H9 (cell line): ENCODE measurements around the gene DUSP14. TPM values are rescaled to one million over a fixed set of nuclear protein-coding genes. Genes with fewer than 3 reads are reported as not detected.

Source experiments
- DNase-seq: peaks from one replicate; pipeline ENCODE4 v3.0.0-alpha.2; 2017
- H2AFZ ChIP-seq: one replicate; pipeline ENCODE4 v1.6.1; 2013; ENCODE audit warnings: mild to moderate bottlenecking, low read length, control low read depth, moderate library complexity
- H2AK5ac ChIP-seq: 2 replicates; pipeline ENCODE4 v1.6.1; 2013; ENCODE audit warnings: low read length, control low read depth, mixed read lengths; ENCODE audit not compliant: insufficient read length
- H2BK120ac ChIP-seq: one replicate; pipeline ENCODE4 v1.6.1; 2013; ENCODE audit warnings: low read depth, mild to moderate bottlenecking, low read length, control low read depth, inconsistent platforms; ENCODE audit not compliant: poor library complexity, severe bottlenecking
- H2BK12ac ChIP-seq: 2 replicates; pipeline ENCODE4 v1.6.1; 2013; ENCODE audit warnings: low read length, control low read depth, mixed read lengths, low read depth; ENCODE audit not compliant: insufficient read length
- H2BK15ac ChIP-seq: 2 replicates; pipeline ENCODE4 v1.6.1; 2013; ENCODE audit warnings: low read depth, low read length, control low read depth
- H2BK20ac ChIP-seq: one replicate; pipeline ENCODE4 v1.6.1; 2013; ENCODE audit warnings: low read depth, mild to moderate bottlenecking, low read length, control low read depth, inconsistent platforms; ENCODE audit not compliant: poor library complexity, severe bottlenecking
- H2BK5ac ChIP-seq: 2 replicates; pipeline ENCODE4 v1.6.1; 2013; ENCODE audit warnings: low read length, control low read depth, mixed read lengths; ENCODE audit not compliant: insufficient read length
- H3K14ac ChIP-seq: 2 replicates; pipeline ENCODE4 v1.6.1; 2013; ENCODE audit warnings: low read length, control low read depth; ENCODE audit not compliant: insufficient read depth
- H3K18ac ChIP-seq: 2 replicates; pipeline ENCODE4 v1.6.1; 2013; ENCODE audit warnings: low read depth, mild to moderate bottlenecking, mixed read lengths, low read length, control low read depth; ENCODE audit not compliant: insufficient read length
- H3K23ac ChIP-seq: 2 replicates; pipeline ENCODE4 v1.6.1; 2013; ENCODE audit warnings: low read length, control low read depth, mixed read lengths, low read depth; ENCODE audit not compliant: insufficient read length
- H3K23me2 ChIP-seq: 2 replicates; pipeline ENCODE4 v1.6.1; 2013; ENCODE audit warnings: low read depth, mild to moderate bottlenecking, mixed read lengths, low read length, control low read depth; ENCODE audit not compliant: insufficient read length, poor library complexity, severe bottlenecking
- H3K27ac ChIP-seq: 2 replicates; pipeline ENCODE4 v1.5.1; 2013; ENCODE audit warnings: low read length, control low read depth, mixed read lengths, low read depth; ENCODE audit not compliant: insufficient read length
- H3K27me3 ChIP-seq: 2 replicates; pipeline ENCODE4 v1.6.1; 2013; ENCODE audit warnings: low read length, control low read depth, inconsistent platforms; ENCODE audit not compliant: insufficient read depth
- H3K4ac ChIP-seq: 2 replicates; pipeline ENCODE4 v1.6.1; 2013; ENCODE audit warnings: low read depth, mild to moderate bottlenecking, control low read depth, inconsistent platforms, low read length, moderate library complexity
- H3K4me1 ChIP-seq: 2 replicates; pipeline ENCODE4 v1.6.1; 2013; ENCODE audit warnings: low read length, control low read depth, inconsistent platforms; ENCODE audit not compliant: insufficient read depth
- H3K4me2 ChIP-seq: 2 replicates; pipeline ENCODE4 v1.6.1; 2013; ENCODE audit warnings: low read length, control low read depth, mixed read lengths; ENCODE audit not compliant: insufficient read length, insufficient read depth
- H3K56ac ChIP-seq: 2 replicates; pipeline ENCODE4 v1.6.1; 2013; ENCODE audit warnings: low read depth, mild to moderate bottlenecking, mixed read lengths, low read length, control low read depth; ENCODE audit not compliant: insufficient read length
- H3K79me1 ChIP-seq: 2 replicates; pipeline ENCODE4 v1.6.1; 2013; ENCODE audit warnings: low read depth, mild to moderate bottlenecking, moderate library complexity, low read length, control low read depth, inconsistent platforms; ENCODE audit not compliant: insufficient read depth, poor library complexity, severe bottlenecking
- H3K79me2 ChIP-seq: 2 replicates; pipeline ENCODE4 v1.6.1; 2013; ENCODE audit warnings: low read length, control low read depth, inconsistent platforms; ENCODE audit not compliant: insufficient read depth
- H3K9ac ChIP-seq: 2 replicates; pipeline ENCODE4 v1.6.1; 2013; ENCODE audit warnings: low read length, control low read depth, mixed read lengths; ENCODE audit not compliant: insufficient read length; ENCODE audit errors: extremely low read depth
- H3K9me3 ChIP-seq: one replicate; pipeline ENCODE4 v1.6.1; 2013; ENCODE audit warnings: low read depth, low read length, inconsistent platforms; ENCODE audit not compliant: control insufficient read depth
- H3T11ph ChIP-seq: one replicate; pipeline ENCODE4 v1.6.1; 2013; ENCODE audit warnings: mild to moderate bottlenecking, low read length, control low read depth, inconsistent platforms
- H4K20me1 ChIP-seq: one replicate; pipeline ENCODE4 v1.6.1; 2013; ENCODE audit not compliant: control insufficient read depth, insufficient read length, insufficient read depth
- H4K5ac ChIP-seq: 2 replicates; pipeline ENCODE4 v1.6.1; 2013; ENCODE audit warnings: low read depth, mild to moderate bottlenecking, mixed read lengths, low read length, control low read depth; ENCODE audit not compliant: insufficient read length
- H4K8ac ChIP-seq: replicated peaks from 2 replicates; pipeline ENCODE4 v1.6.1; 2013; ENCODE audit warnings: low read length, control low read depth, mixed read lengths, low read depth; ENCODE audit not compliant: insufficient read length
- H4K91ac ChIP-seq: 2 replicates; pipeline ENCODE4 v1.6.1; 2013; ENCODE audit warnings: low read depth, mild to moderate bottlenecking, moderate library complexity, mixed read lengths, low read length, control low read depth; ENCODE audit not compliant: insufficient read length
- H3K27ac Mint-ChIP-seq, 3 experiments: 2 replicates in 2 of 3; 3 replicates in 1 of 3; pipeline ENCODE4 v1.8.0; 2020 to 2021; ENCODE audit warnings: mixed read lengths in 3 of 3, mild to moderate bottlenecking in 1 of 3, moderate library complexity in 1 of 3
- H3K27me3 Mint-ChIP-seq: 2 replicates; pipeline ENCODE4 v1.8.0; 2021; ENCODE audit warnings: low read depth, mild to moderate bottlenecking, moderate library complexity, mixed read lengths
- H3K36me3 Mint-ChIP-seq, 3 experiments: 2 replicates in 2 of 3; 3 replicates in 1 of 3; pipeline ENCODE4 v1.8.0; 2020 to 2021; ENCODE audit warnings: low read depth in 3 of 3, mixed read lengths in 3 of 3; ENCODE audit not compliant: insufficient read depth in 1 of 3
- H3K4me1 Mint-ChIP-seq, 2 experiments: 2 replicates each; pipeline ENCODE4 v1.8.0; 2020; ENCODE audit warnings: mixed read lengths in 2 of 2
- H3K4me3 Mint-ChIP-seq, 2 experiments: 2 replicates in 1 of 2; 3 replicates in 1 of 2; pipeline ENCODE4 v1.8.0; 2020 to 2021; ENCODE audit warnings: mild to moderate bottlenecking in 2 of 2, mixed read lengths in 2 of 2, moderate library complexity in 1 of 2
- H3K9me3 Mint-ChIP-seq, 2 experiments: 2 replicates in 1 of 2; 3 replicates in 1 of 2; pipeline ENCODE4 v1.8.0; 2020; ENCODE audit warnings: mild to moderate bottlenecking in 2 of 2, mixed read lengths in 2 of 2, moderate library complexity in 1 of 2
- whole genome bisulfite sequencing: extraction: QIAGEN DNeasy Blood & Tissue Kit; methylation state at CpG from one replicate; pipeline ENCODE4 v1.1.7; 2013; ENCODE audit warnings: missing lambda C conversion rate, low lambda C conversion rate, mixed read lengths; ENCODE audit not compliant: insufficient read length; ENCODE audit errors: extremely low coverage; 5-methylcytosine and 5-hydroxymethylcytosine counted together
- total RNA-seq: library from RNA; stranded (reverse); gene quantifications from 2 replicates; pipeline ENCODE4 v1.2.1, GENCODE V29; 2021
- TF ChIP-seq, protein P1 (sequence below): fragments of 200-600 bp; sonication (generic); conservative IDR thresholded peaks from 3 replicates; pipeline ENCODE4 v1.8.0; 2021; ENCODE audit warnings: antibody characterized with exemption, mild to moderate bottlenecking

DUSP14 gene
- total RNA-seq, 1 experiment from 2014 or later = 21.3 TPM

DNA sequence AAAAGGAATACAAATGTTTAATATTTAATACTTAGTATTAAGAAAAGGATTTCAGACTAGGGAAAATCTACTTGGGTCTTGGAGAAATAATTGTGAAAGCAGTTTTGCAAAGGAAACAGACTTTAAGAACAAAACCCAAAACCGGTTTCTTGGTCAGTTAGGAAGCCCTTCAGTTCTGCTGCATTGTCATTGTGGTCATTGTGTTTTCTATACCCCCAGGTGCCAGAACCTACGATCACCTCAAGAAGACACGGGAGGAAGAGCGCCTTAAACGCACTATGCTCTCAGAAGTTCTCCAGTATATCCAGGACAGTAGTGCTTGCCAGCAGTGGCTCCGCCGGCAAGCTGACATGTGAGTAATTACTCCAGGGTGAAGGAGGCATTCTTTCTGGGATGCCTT lies 19.5 kb upstream of the DUSP14 start:
- DNase-seq = no peak
- H4K20me1 ChIP-seq = no peaks in the 10 kb centered on the region
- no peak overlapping the region for H3K56ac ChIP-seq
- no peaks in the 10 kb centered on the region for H3K79me1 ChIP-seq
- H2BK12ac ChIP-seq = no peak overlapping the region
- H2BK5ac ChIP-seq = no peak overlapping the region
- no peak overlapping the region for H3K23ac ChIP-seq
- H3K27ac ChIP-seq = no peak overlapping the region
- no peaks in the 10 kb centered on the region for H3K23me2 ChIP-seq
- H3K4me2 ChIP-seq = no peak overlapping the region
- Mint-ChIP-seq H3K36me3 (peaks cover 8 to 66% (median 64%) of the 10 kb centered on the region in 3 experiments; a peak in 6 of 7 replicates), H3K27me3 (no peaks in the 10 kb centered on the region), H3K4me1 (no peaks in the 10 kb centered on the region), H3K4me3 (no peak overlapping the region), H3K9me3 (no peaks in the 10 kb centered on the region), H3K27ac (no peak overlapping the region)
- no peak overlapping the region for H2BK15ac ChIP-seq
- H2BK120ac ChIP-seq = no peak overlapping the region
- H3K79me2 ChIP-seq = no peaks in the 10 kb centered on the region
- no peak overlapping the region for H4K5ac ChIP-seq
- H3T11ph ChIP-seq = no peak overlapping the region
- WGBS = no CpG with 5 or more reads among the region's 7 CpGs
- H4K91ac ChIP-seq = no peak overlapping the region
- no peak overlapping the region for H4K8ac ChIP-seq
- no peak overlapping the region for H3K18ac ChIP-seq
- no peak overlapping the region for H3K14ac ChIP-seq
- H3K4ac ChIP-seq = no peak overlapping the region
- no peak overlapping the region for H2BK20ac ChIP-seq
- TF ChIP-seq, protein P1, sequence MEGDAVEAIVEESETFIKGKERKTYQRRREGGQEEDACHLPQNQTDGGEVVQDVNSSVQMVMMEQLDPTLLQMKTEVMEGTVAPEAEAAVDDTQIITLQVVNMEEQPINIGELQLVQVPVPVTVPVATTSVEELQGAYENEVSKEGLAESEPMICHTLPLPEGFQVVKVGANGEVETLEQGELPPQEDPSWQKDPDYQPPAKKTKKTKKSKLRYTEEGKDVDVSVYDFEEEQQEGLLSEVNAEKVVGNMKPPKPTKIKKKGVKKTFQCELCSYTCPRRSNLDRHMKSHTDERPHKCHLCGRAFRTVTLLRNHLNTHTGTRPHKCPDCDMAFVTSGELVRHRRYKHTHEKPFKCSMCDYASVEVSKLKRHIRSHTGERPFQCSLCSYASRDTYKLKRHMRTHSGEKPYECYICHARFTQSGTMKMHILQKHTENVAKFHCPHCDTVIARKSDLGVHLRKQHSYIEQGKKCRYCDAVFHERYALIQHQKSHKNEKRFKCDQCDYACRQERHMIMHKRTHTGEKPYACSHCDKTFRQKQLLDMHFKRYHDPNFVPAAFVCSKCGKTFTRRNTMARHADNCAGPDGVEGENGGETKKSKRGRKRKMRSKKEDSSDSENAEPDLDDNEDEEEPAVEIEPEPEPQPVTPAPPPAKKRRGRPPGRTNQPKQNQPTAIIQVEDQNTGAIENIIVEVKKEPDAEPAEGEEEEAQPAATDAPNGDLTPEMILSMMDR = no peak
- H2AK5ac ChIP-seq = no peak overlapping the region
- no peaks in the 10 kb centered on the region for H3K9me3 ChIP-seq
- no peak overlapping the region for H2AFZ ChIP-seq
- no peak overlapping the region for H3K9ac ChIP-seq
- no peaks in the 10 kb centered on the region for H3K4me1 ChIP-seq
- no peaks in the 10 kb centered on the region for H3K27me3 ChIP-seq
